SK-N-SH (cell line): ENCODE results near the gene TMEM117. TPM values are rescaled to one million over a fixed set of nuclear protein-coding genes. Genes with fewer than 3 reads are reported as not detected.
A peak's percentile ranks its signal among the peaks of the same experiment; 100 is the strongest.

Experiments used
- CTCF ChIA-PET: fragments of 300-600, 350-600 bp; formaldehyde crosslinking; extraction: SDS; loops from one replicate; lab custom pipeline; 2021; lab: Yijun Ruan, JAX
- POLR2A ChIA-PET: fragments of 350-600 bp; sonication (Branson Sonifier 250); formaldehyde crosslinking; extraction: SDS; loops from one replicate; lab custom pipeline; 2020; ENCODE audit warnings: antibody characterized with exemption, inconsistent platforms; lab: Yijun Ruan, JAX
- DNase-seq: peaks from one replicate; pipeline ENCODE4 v3.0.0; 2012
- H2AFZ ChIP-seq: fragments of 200-600 bp; sonication (generic); 2 replicates; pipeline ENCODE4 v1.8.1; 2016; ENCODE audit warnings: antibody characterized with exemption, mild to moderate bottlenecking, low read depth
- H3F3A ChIP-seq: fragments of 200-600 bp; sonication (generic); replicated peaks from 2 replicates; pipeline ENCODE3; 2016; ENCODE audit warnings: antibody characterized with exemption, mild to moderate bottlenecking; ENCODE audit not compliant: insufficient read depth
- H3K27ac ChIP-seq, 2 experiments: fragments of 200-500 bp in 1 of 2; fragments of 200-600 bp in 1 of 2; sonication (Bioruptor generic) in 1 of 2; sonication (generic), shearing (Covaris generic) in 1 of 2; 2 replicates each; pipeline versions ENCODE4 v1.5.1 to v1.6.1; 2014 to 2016; ENCODE audit warnings: low read depth in 2 of 2, inconsistent platforms in 1 of 2, low read length in 1 of 2, mild to moderate bottlenecking in 1 of 2, mixed read lengths in 1 of 2
- H3K27me3 ChIP-seq: fragments of 200-600 bp; sonication (generic), shearing (Covaris generic); 2 replicates; pipeline ENCODE4 v1.6.1; 2016; ENCODE audit warnings: mixed run types; ENCODE audit not compliant: insufficient read depth
- H3K36me3 ChIP-seq, 2 experiments: fragments of 200-500 bp in 1 of 2; fragments of 200-600 bp in 1 of 2; sonication (Bioruptor generic) in 1 of 2; sonication (generic) in 1 of 2; replicated peaks in 1 of 2; 2 replicates each; pipeline versions ENCODE3 to v1.5.1; 2014 to 2016; ENCODE audit warnings: low read length in 1 of 2, mild to moderate bottlenecking in 1 of 2; ENCODE audit not compliant: insufficient read depth in 2 of 2, control insufficient read depth in 1 of 2
- H3K4me1 ChIP-seq, 2 experiments: fragments of 200-500 bp in 1 of 2; fragments of 200-600 bp in 1 of 2; sonication (Bioruptor generic) in 1 of 2; sonication (generic), shearing (Covaris generic) in 1 of 2; 2 replicates each; pipeline versions ENCODE4 v1.5.1 to v1.6.1; 2014 to 2016; ENCODE audit warnings: low read depth in 1 of 2, low read length in 1 of 2, mixed run types in 1 of 2; ENCODE audit not compliant: insufficient read depth in 2 of 2, control insufficient read depth in 1 of 2
- H3K4me2 ChIP-seq: fragments of 200-600 bp; sonication (generic), shearing (Covaris generic); 2 replicates; pipeline ENCODE4 v1.6.1; 2017; ENCODE audit warnings: mixed run types
- H3K4me3 ChIP-seq, 2 experiments: fragments of 200-500 bp in 1 of 2; fragments of 200-600 bp in 1 of 2; sonication (Bioruptor generic) in 1 of 2; sonication (generic), shearing (Covaris generic) in 1 of 2; 2 replicates each; pipeline versions ENCODE4 v1.5.1 to v1.8.1; 2014 to 2016; ENCODE audit warnings: low read depth in 2 of 2, inconsistent platforms in 1 of 2, low read length in 1 of 2, mild to moderate bottlenecking in 1 of 2, mixed read lengths in 1 of 2, moderate library complexity in 1 of 2
- H3K79me2 ChIP-seq: fragments of 200-600 bp; sonication (generic); 2 replicates; pipeline ENCODE4 v1.8.1; 2017; ENCODE audit warnings: mild to moderate bottlenecking; ENCODE audit not compliant: insufficient read depth
- H3K9ac ChIP-seq: fragments of 200-600 bp; sonication (generic); 2 replicates; pipeline ENCODE4 v1.6.1; 2017; ENCODE audit warnings: mixed run types
- H3K9me2 ChIP-seq: fragments of 200-600 bp; sonication (generic); 2 replicates; pipeline ENCODE4 v1.6.1; 2017; ENCODE audit warnings: mixed run types
- H3K9me3 ChIP-seq: fragments of 200-600 bp; sonication (generic); 2 replicates; pipeline ENCODE4 v1.6.1; 2017; ENCODE audit warnings: mixed run types, mild to moderate bottlenecking, moderate library complexity
- H4K20me1 ChIP-seq: fragments of 200-600 bp; sonication (generic); 2 replicates; pipeline ENCODE4 v1.6.1; 2017; ENCODE audit warnings: mild to moderate bottlenecking, mixed run types; ENCODE audit not compliant: insufficient read depth
- CHD2 ChIP-seq: fragments of 150-350 bp; IDR thresholded peaks from 2 replicates; pipeline ENCODE4 v1.6.1; 2018; ENCODE audit warnings: low read length; ENCODE audit not compliant: partially characterized antibody
- ELF1 ChIP-seq: IDR thresholded peaks from 2 replicates; pipeline ENCODE4 v1.4.0; 2012
- EP300 ChIP-seq, 2 experiments: IDR thresholded peaks; 2 replicates each; pipeline versions ENCODE4 v1.4.0 to v1.6.1; 2012; ENCODE audit warnings: borderline replicate concordance in 1 of 2, low read depth in 1 of 2, low read length in 1 of 2
- EZH2phosphoT487 ChIP-seq: fragments of 200-600 bp; sonication (generic); IDR thresholded peaks from 2 replicates; pipeline ENCODE4 v1.6.1; 2017; ENCODE audit warnings: low read depth, mixed run types, mild to moderate bottlenecking, antibody characterized with exemption, moderate library complexity, borderline replicate concordance
- FOXM1 ChIP-seq: IDR thresholded peaks from 2 replicates; pipeline ENCODE4 v1.4.0; 2012; ENCODE audit warnings: low read depth, mild to moderate bottlenecking
- JUND ChIP-seq: IDR thresholded peaks from 2 replicates; pipeline ENCODE4 v1.4.0; 2012
- PBX3 ChIP-seq: IDR thresholded peaks from 2 replicates; pipeline ENCODE4; 2012
- RAD21 ChIP-seq: IDR thresholded peaks from 2 replicates; pipeline ENCODE4 v1.6.1; 2012; ENCODE audit warnings: mild to moderate bottlenecking, low read length
- RCOR1 ChIP-seq: fragments of 150-350 bp; IDR thresholded peaks from 2 replicates; pipeline ENCODE4 v1.6.1; 2017; ENCODE audit warnings: antibody characterized with exemption, low read length
- REST ChIP-seq: IDR thresholded peaks from 2 replicates; pipeline ENCODE4 v1.6.1; 2012; ENCODE audit warnings: mild to moderate bottlenecking, low read depth, low read length, moderate library complexity
- SMC3 ChIP-seq: IDR thresholded peaks from 2 replicates; pipeline ENCODE4 v1.6.1; 2012; ENCODE audit warnings: low read depth, low read length, improper control_type of control experiment
- TCF12 ChIP-seq: IDR thresholded peaks from 2 replicates; pipeline ENCODE4 v1.4.0; 2012
- WGBS: methylation state at CpG from one replicate; pipeline ENCODE4 v1.1.6; 2017; ENCODE audit warnings: low lambda C conversion rate; 5-methylcytosine and 5-hydroxymethylcytosine counted together
- polyA plus RNA-seq, 3 experiments: library from polyadenylated mRNA; depleted of rRNA; stranded (reverse); fragments of >200 nt; gene quantifications; 2 replicates each; pipeline ENCODE4 v1.2.3, GENCODE V29; 2012
- TF ChIP-seq, protein P1 (sequence below): IDR thresholded peaks from 2 replicates; pipeline ENCODE4 v1.4.0; 2012; ENCODE audit warnings: low read depth, borderline replicate concordance
- TF ChIP-seq, protein P2 (sequence below): fragments of 200-600 bp; sonication (generic); IDR thresholded peaks from 2 replicates; pipeline ENCODE4 v1.6.1; 2017; ENCODE audit warnings: antibody characterized with exemption, mild to moderate bottlenecking, moderate library complexity
- TF ChIP-seq, protein P3 (sequence below): fragments of 150-350 bp; IDR thresholded peaks from 2 replicates; pipeline ENCODE4 v1.6.1; 2017; ENCODE audit warnings: antibody characterized with exemption, low read length, low read depth, borderline replicate concordance

The TMEM117 gene
- polyA plus RNA-seq, 1 of the 3 experiments (the other 2 are of a cell fraction) = 0.81 TPM

DNA sequence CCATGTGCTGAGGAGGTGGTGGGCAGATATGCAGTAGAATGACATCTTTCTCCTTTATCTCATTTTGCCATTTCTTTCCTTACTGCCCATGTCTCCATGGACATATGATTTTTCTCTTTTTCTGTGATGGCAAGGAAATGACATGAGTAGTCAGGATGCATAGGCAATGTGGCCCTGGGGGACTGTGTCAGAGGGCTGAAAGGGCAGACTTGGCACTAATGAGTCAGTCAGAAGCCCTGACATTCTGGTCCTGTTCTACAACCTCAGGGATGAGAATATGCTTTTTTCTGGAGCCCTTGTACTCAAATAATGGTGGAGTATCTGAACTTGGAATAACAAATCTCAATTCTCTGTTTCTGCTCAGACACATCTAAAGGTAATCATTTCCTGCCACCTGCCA, 167.8 kb downstream of the TMEM117 start:
- TF ChIP-seq TCF12 (no peak), FOXM1 (no peak), JUND (no peak), ELF1 (no peak), PBX3 (no peak), EP300 (IDR thresholded peaks at IDR 0.05; ENCODE audit: borderline replicate concordance in 1 of 2, low read depth in 1 of 2, low read length in 1 of 2) (no peak)
- no peaks in the 10 kb centered on the region for H4K20me1 ChIP-seq
- H2AFZ ChIP-seq = no peak overlapping the region
- H3K9me3 ChIP-seq = no peaks in the 10 kb centered on the region
- H3K9me2 ChIP-seq = no peaks in the 10 kb centered on the region
- no peak overlapping the region for H3K4me2 ChIP-seq
- CTCF ChIA-PET = interaction anchor here (1.8 kb wide), 1 partner anchor 12 kb away, joined by 5 read pairs; no protein-coding TSS in a partner anchor
- H3K27me3 ChIP-seq = no peaks in the 10 kb centered on the region
- H3K36me3 ChIP-seq = no peaks in the 10 kb centered on the region
- H3K4me3 ChIP-seq = no peak overlapping the region
- no peaks in the 10 kb centered on the region for H3K79me2 ChIP-seq
- no peaks in the 10 kb centered on the region for H3F3A ChIP-seq
- H3K27ac ChIP-seq = no peak overlapping the region
- no peak for DNase-seq
- no peak overlapping the region for H3K9ac ChIP-seq
- POLR2A ChIA-PET = no interaction called here
- H3K4me1 ChIP-seq = no peaks in the 10 kb centered on the region; a peak in 1 of 4 replicates

- POLR2A ChIA-PET = no interaction called here
- no peak overlapping the region for H3K4me3 ChIP-seq
- H3K27ac ChIP-seq = no peak overlapping the region
- H3K27me3 ChIP-seq = no peaks in the 10 kb centered on the region
- WGBS = 0% methylated on average over 3 of the region's 3 CpGs
- no peaks in the 10 kb centered on the region for H4K20me1 ChIP-seq
- DNase-seq = peak; percentile 23
- H3K9me3 ChIP-seq = no peaks in the 10 kb centered on the region
- no peak overlapping the region for H3K4me2 ChIP-seq
- H3K9ac ChIP-seq = no peak overlapping the region
- CTCF ChIA-PET = interaction anchor here (0.5 to 4.9 kb wide), 53 partner anchors 11 to 1155 kb away, joined by 3 to 53 read pairs (median 3); partner anchors contain the start of gene NELL2
- H3K79me2 ChIP-seq = no peaks in the 10 kb centered on the region
- H3K36me3 ChIP-seq = no peaks in the 10 kb centered on the region
- H3K9me2 ChIP-seq = no peaks in the 10 kb centered on the region
- H2AFZ ChIP-seq = no peak overlapping the region
- peaks cover 0 to 2% of the 10 kb centered on the region in 2 experiments; a peak in 3 of 4 replicates for H3K4me1 ChIP-seq
- no peaks in the 10 kb centered on the region for H3F3A ChIP-seq
- TF ChIP-seq, protein P1, sequence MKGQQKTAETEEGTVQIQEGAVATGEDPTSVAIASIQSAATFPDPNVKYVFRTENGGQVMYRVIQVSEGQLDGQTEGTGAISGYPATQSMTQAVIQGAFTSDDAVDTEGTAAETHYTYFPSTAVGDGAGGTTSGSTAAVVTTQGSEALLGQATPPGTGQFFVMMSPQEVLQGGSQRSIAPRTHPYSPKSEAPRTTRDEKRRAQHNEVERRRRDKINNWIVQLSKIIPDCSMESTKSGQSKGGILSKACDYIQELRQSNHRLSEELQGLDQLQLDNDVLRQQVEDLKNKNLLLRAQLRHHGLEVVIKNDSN = no peak
- TF ChIP-seq FOXM1 = no peak
- no peak for TF ChIP-seq RCOR1
- no peak for TF ChIP-seq REST
- peak; percentile 88 for TF ChIP-seq RAD21
- TF ChIP-seq, protein P2, sequence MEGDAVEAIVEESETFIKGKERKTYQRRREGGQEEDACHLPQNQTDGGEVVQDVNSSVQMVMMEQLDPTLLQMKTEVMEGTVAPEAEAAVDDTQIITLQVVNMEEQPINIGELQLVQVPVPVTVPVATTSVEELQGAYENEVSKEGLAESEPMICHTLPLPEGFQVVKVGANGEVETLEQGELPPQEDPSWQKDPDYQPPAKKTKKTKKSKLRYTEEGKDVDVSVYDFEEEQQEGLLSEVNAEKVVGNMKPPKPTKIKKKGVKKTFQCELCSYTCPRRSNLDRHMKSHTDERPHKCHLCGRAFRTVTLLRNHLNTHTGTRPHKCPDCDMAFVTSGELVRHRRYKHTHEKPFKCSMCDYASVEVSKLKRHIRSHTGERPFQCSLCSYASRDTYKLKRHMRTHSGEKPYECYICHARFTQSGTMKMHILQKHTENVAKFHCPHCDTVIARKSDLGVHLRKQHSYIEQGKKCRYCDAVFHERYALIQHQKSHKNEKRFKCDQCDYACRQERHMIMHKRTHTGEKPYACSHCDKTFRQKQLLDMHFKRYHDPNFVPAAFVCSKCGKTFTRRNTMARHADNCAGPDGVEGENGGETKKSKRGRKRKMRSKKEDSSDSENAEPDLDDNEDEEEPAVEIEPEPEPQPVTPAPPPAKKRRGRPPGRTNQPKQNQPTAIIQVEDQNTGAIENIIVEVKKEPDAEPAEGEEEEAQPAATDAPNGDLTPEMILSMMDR = peak; percentile 73
- no peak for TF ChIP-seq CHD2
- peak; percentile 58 for TF ChIP-seq SMC3
- no peak for TF ChIP-seq EZH2phosphoT487
- TF ChIP-seq, protein P3, sequence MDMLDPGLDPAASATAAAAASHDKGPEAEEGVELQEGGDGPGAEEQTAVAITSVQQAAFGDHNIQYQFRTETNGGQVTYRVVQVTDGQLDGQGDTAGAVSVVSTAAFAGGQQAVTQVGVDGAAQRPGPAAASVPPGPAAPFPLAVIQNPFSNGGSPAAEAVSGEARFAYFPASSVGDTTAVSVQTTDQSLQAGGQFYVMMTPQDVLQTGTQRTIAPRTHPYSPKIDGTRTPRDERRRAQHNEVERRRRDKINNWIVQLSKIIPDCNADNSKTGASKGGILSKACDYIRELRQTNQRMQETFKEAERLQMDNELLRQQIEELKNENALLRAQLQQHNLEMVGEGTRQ = no peak
Observed at GRCh38 chr12:44015333-44015941, 179.6 kb downstream of the TMEM117 start.
